GM12878 (cell line): Measurements from ENCODE around the gene MORC1. TPM values are rescaled to one million over a fixed set of nuclear protein-coding genes. Genes with fewer than 3 reads are reported as not detected.

Experiments used
- ATAC-seq: fragments of 200-7000 bp; cut with Tn5 transposase; 3 replicates; pipeline ENCODE4 v1.9.1; 2020; ENCODE audit warnings: mild to moderate bottlenecking, moderate library complexity
- BruUV-seq: library from RNA; stranded (reverse); fragments of 400-500 nt; replicated peaks from 2 replicates; lab custom pipeline; 2021; lab: Mats Ljungman, UMichigan
- CTCF ChIA-PET: fragments of 300-600 bp; sonication (Branson Sonifier 250); formaldehyde crosslinking; extraction: SDS; loops from one replicate; lab custom pipeline; 2021; ENCODE audit warnings: inconsistent platforms; lab: Yijun Ruan, JAX
- POLR2A ChIA-PET: fragments of 350-600 bp; formaldehyde crosslinking; extraction: SDS; loops from one replicate; lab custom pipeline; 2021; ENCODE audit warnings: inconsistent platforms; lab: Charles Lee
- RAD21 ChIA-PET: fragments of 300-600 bp; sonication (Branson Sonifier 250); formaldehyde crosslinking; loops from one replicate; lab custom pipeline; 2023; ENCODE audit warnings: antibody characterized with exemption; ENCODE audit not compliant: unreplicated experiment; lab: Charles Lee
- SMC1A ChIA-PET: fragments of 300-600 bp; sonication (Branson Sonifier 250); formaldehyde crosslinking; loops from one replicate; lab custom pipeline; 2023; ENCODE audit not compliant: unreplicated experiment, uncharacterized antibody; lab: Charles Lee
- DNase-seq: peaks from one replicate; pipeline ENCODE4 v3.0.0-alpha.2; 2011; ENCODE audit warnings: low read depth, low spot score
- FAIRE-seq: peaks from 3 replicates; lab custom pipeline; 2011; peaks lifted over from hg19 to GRCh38; lab: Jason Lieb, UNC
- H2AFZ ChIP-seq: 2 replicates; pipeline ENCODE4 v1.6.0; 2011; ENCODE audit warnings: low read depth, low read length, control low read depth; ENCODE audit not compliant: control insufficient read depth
- H3K27ac ChIP-seq: 2 replicates; pipeline ENCODE4 v1.5.1; 2011; ENCODE audit warnings: control low read depth; ENCODE audit not compliant: control insufficient read depth, insufficient read depth
- H3K27me3 ChIP-seq, 2 experiments: replicated peaks in 1 of 2; 2 replicates each; pipeline versions ENCODE4 v1.6.0 to v1.6.1; 2011; ENCODE audit warnings: low read length in 1 of 2; ENCODE audit not compliant: control insufficient read depth in 2 of 2, insufficient read depth in 2 of 2
- H3K36me3 ChIP-seq, 2 experiments: 2 replicates each; pipeline ENCODE4 v1.5.1; 2011; ENCODE audit warnings: low read length in 1 of 2; ENCODE audit not compliant: control insufficient read depth in 2 of 2, insufficient read depth in 2 of 2
- H3K4me1 ChIP-seq: 2 replicates; pipeline ENCODE4 v1.6.1; 2011; ENCODE audit warnings: mild to moderate bottlenecking, low read length, moderate library complexity, mixed read lengths; ENCODE audit not compliant: control insufficient read depth, insufficient read depth
- H3K4me2 ChIP-seq: 2 replicates; pipeline ENCODE4 v1.6.0; 2011; ENCODE audit warnings: control low read depth; ENCODE audit not compliant: control insufficient read depth, insufficient read depth
- H3K4me3 ChIP-seq: fragments of 200-600 bp; sonication (generic); 2 replicates; pipeline ENCODE4 v1.5.1; 2016
- H3K79me2 ChIP-seq: 2 replicates; pipeline ENCODE4 v1.6.0; 2011; ENCODE audit warnings: low read length; ENCODE audit not compliant: control insufficient read depth, insufficient read depth
- H3K9ac ChIP-seq: 2 replicates; pipeline ENCODE4 v1.8.0; 2011; ENCODE audit warnings: low read length, control low read depth, mixed read lengths; ENCODE audit not compliant: control insufficient read depth, insufficient read depth
- H3K9me3 ChIP-seq: replicated peaks from 3 replicates; pipeline ENCODE4 v1.5.1; 2011; ENCODE audit warnings: mild to moderate bottlenecking, low read length; ENCODE audit not compliant: control insufficient read depth, insufficient read depth
- H4K20me1 ChIP-seq: 2 replicates; pipeline ENCODE4 v1.6.0; 2011; ENCODE audit not compliant: control insufficient read depth, insufficient read depth
- EED ChIP-seq: sonication (generic); IDR thresholded peaks from 2 replicates; pipeline ENCODE4 v1.6.1; 2016; ENCODE audit warnings: antibody characterized with exemption, low read depth
- PML ChIP-seq: IDR thresholded peaks from 2 replicates; pipeline ENCODE4 v1.6.1; 2012; ENCODE audit warnings: low read length, inconsistent platforms
- SMARCA5 ChIP-seq: fragments of 450-650 bp; IDR thresholded peaks from 2 replicates; pipeline ENCODE4 v1.6.1; 2017; ENCODE audit warnings: mild to moderate bottlenecking
- WGBS: methylation state at CpG from one replicate; pipeline ENCODE4 v1.1.6; 2016; ENCODE audit warnings: low lambda C conversion rate; ENCODE audit not compliant: insufficient replicate concordance, insufficient coverage; ENCODE audit errors: missing lambda C conversion rate; 5-methylcytosine and 5-hydroxymethylcytosine counted together
- in situ Hi-C: fragments of 300-500 bp; cut with MboI; formaldehyde crosslinking; loops from 9 replicates; pipeline ENCODE4 v1.14.3; 2018; ENCODE audit warnings: mixed read lengths
- intact Hi-C: fragments of 100-400 bp; cut with micrococcal nuclease; formaldehyde crosslinking; loops from one replicate; pipeline ENCODE4 v1.14.2; 2022; ENCODE audit not compliant: unreplicated experiment
- polyA plus RNA-seq, 11 experiments: library from polyadenylated mRNA; depleted of rRNA in 4 of 11; unstranded in 6 of 11; stranded (reverse) in 5 of 11; fragments of >200 nt; fragmentation: Nextera tagmentation in 4 of 11; fragmentation: Illumina TruSeq in 1 of 11; extraction: Ambion mirVana in 4 of 11; extraction: Trizol in 1 of 11; gene quantifications; 1 replicate in 1 of 11; 2 replicates in 10 of 11; pipeline versions ENCODE4 v1.2.1 to v1.2.3, GENCODE V29; 2011 to 2016; ENCODE audit warnings: inconsistent platforms in 2 of 11, missing spikeins in 2 of 11, low read depth in 1 of 11
- total RNA-seq, 4 experiments: library from RNA; depleted of rRNA in 3 of 4; stranded (reverse); fragments of >200 nt in 3 of 4; fragmentation: Illumina TruSeq in 1 of 4; extraction: Trizol in 1 of 4; gene quantifications; 2 replicates each; pipeline versions ENCODE4 v1.2.1 to v1.2.3, GENCODE V29; 2013 to 2021
- TF ChIP-seq, protein P1 (sequence below): fragments of 450-650 bp; formaldehyde crosslinking; IDR thresholded peaks from 2 replicates; pipeline ENCODE4 v1.4.0; 2022; ENCODE audit warnings: mild to moderate bottlenecking, moderate library complexity
- TF ChIP-seq, protein P2 (sequence below): fragments of 450-650 bp; IDR thresholded peaks from 2 replicates; pipeline ENCODE4 v1.6.1; 2017; ENCODE audit warnings: mild to moderate bottlenecking, moderate library complexity

MORC1 gene
- total and polyA plus RNA-seq, 10 of the 15 experiments (the other 5 are each of a cell fraction or from before 2014, with no cell fraction given): 0.18 TPM; not detected in 9

DNA sequence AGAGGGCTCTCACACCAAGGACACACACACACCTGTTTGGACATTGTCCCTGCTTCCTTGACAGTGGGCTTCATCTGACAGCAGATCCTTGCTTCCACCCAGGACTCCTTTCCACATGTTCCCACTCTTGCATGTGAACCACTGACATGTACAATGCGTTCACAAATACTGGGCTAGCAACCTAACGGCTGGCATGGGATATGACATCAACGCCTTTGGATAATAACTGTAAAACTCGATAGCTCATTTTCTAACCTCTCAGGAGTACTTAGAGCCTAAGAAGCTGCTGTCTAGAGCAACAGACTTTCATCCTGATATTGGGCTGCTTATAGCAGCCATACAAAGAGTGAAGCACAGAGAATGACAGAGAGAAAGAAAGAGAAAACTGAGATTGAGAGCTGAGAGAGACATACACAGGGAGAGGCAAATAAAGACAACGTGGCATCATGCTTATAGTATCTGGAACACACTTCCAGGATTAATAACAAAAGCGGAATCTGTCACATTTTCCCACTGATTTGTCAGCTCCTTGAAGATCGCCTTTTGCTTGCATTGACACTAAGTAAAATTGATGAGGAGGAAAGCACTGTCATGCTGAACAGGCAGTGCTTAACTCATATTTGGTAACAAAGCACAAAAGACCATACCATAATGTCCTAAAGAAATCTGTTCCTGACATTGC, 166.0 kb downstream of the MORC1 start:
- ChIA-PET RAD21 (no interaction called here), CTCF (no interaction called here)
- H3K79me2 ChIP-seq: no peaks in the 10 kb centered on the region
- intact Hi-C loops: no loop called here
- H3K4me3 ChIP-seq: no peak overlapping the region
- BruUV-seq: no TSS peak
- H3K27ac ChIP-seq: no peak overlapping the region
- H3K9me3 ChIP-seq: no peaks in the 10 kb centered on the region
- no peak for ATAC-seq
- no peak overlapping the region for H3K4me2 ChIP-seq
- TF ChIP-seq, protein P1, sequence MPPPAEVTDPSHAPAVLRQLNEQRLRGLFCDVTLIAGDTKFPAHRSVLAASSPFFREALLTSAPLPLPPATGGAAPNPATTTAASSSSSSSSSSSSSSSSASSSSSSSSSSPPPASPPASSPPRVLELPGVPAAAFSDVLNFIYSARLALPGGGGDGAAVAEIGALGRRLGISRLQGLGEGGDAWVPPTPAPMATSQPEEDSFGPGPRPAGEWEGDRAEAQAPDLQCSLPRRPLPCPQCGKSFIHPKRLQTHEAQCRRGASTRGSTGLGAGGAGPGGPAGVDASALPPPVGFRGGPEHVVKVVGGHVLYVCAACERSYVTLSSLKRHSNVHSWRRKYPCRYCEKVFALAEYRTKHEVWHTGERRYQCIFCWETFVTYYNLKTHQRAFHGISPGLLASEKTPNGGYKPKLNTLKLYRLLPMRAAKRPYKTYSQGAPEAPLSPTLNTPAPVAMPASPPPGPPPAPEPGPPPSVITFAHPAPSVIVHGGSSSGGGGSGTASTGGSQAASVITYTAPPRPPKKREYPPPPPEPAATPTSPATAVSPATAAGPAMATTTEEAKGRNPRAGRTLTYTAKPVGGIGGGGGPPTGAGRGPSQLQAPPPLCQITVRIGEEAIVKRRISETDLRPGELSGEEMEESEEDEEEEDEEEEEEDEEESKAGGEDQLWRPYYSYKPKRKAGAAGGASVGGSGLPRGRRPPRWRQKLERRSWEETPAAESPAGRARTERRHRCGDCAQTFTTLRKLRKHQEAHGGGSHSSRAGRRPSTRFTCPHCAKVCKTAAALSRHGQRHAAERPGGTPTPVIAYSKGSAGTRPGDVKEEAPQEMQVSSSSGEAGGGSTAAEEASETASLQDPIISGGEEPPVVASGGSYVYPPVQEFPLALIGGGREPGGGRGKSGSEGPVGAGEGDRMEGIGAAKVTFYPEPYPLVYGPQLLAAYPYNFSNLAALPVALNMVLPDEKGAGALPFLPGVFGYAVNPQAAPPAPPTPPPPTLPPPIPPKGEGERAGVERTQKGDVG (CRISPR knock-in tag): no peak
- no peak for TF ChIP-seq PML
- TF ChIP-seq EED: no peak
- no peak for TF ChIP-seq SMARCA5
- TF ChIP-seq, protein P2, sequence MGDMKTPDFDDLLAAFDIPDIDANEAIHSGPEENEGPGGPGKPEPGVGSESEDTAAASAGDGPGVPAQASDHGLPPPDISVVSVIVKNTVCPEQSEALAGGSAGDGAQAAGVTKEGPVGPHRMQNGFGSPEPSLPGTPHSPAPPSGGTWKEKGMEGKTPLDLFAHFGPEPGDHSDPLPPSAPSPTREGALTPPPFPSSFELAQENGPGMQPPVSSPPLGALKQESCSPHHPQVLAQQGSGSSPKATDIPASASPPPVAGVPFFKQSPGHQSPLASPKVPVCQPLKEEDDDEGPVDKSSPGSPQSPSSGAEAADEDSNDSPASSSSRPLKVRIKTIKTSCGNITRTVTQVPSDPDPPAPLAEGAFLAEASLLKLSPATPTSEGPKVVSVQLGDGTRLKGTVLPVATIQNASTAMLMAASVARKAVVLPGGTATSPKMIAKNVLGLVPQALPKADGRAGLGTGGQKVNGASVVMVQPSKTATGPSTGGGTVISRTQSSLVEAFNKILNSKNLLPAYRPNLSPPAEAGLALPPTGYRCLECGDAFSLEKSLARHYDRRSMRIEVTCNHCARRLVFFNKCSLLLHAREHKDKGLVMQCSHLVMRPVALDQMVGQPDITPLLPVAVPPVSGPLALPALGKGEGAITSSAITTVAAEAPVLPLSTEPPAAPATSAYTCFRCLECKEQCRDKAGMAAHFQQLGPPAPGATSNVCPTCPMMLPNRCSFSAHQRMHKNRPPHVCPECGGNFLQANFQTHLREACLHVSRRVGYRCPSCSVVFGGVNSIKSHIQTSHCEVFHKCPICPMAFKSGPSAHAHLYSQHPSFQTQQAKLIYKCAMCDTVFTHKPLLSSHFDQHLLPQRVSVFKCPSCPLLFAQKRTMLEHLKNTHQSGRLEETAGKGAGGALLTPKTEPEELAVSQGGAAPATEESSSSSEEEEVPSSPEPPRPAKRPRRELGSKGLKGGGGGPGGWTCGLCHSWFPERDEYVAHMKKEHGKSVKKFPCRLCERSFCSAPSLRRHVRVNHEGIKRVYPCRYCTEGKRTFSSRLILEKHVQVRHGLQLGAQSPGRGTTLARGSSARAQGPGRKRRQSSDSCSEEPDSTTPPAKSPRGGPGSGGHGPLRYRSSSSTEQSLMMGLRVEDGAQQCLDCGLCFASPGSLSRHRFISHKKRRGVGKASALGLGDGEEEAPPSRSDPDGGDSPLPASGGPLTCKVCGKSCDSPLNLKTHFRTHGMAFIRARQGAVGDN: no peak
- TF ChIP-seq, all 136 proteins: peak for 0
- H3K27me3 ChIP-seq: no peaks in the 10 kb centered on the region
- WGBS: 37% methylated on average over 7 of the region's 7 CpGs
- no peak overlapping the region for H2AFZ ChIP-seq
- no peaks in the 10 kb centered on the region for H3K36me3 ChIP-seq
- H3K4me1 ChIP-seq: no peaks in the 10 kb centered on the region
- FAIRE-seq (no peak), DNase-seq (no peak)
- POLR2A ChIA-PET: no interaction called here
- no peaks in the 10 kb centered on the region for H4K20me1 ChIP-seq
- H3K9ac ChIP-seq: no peak overlapping the region
- in situ Hi-C loops: no loop called here
- SMC1A ChIA-PET: no interaction called here
